HepG2 (cell line): ENCODE results near the gene SMIM13. TPM values are rescaled to one million over a fixed set of nuclear protein-coding genes. Genes with fewer than 3 reads are reported as not detected.

ENCODE experiments used
- CEBPB ChIP-seq: IDR thresholded peaks from 2 replicates; pipeline ENCODE4 v1.6.1; 2011; ENCODE audit warnings: low read depth, low read length, improper control_type of control experiment, borderline replicate concordance
- EHMT2 ChIP-seq: fragments of 200-600 bp; sonication (generic); IDR thresholded peaks from 2 replicates; pipeline ENCODE4 v1.7.0; 2017; ENCODE audit warnings: antibody characterized with exemption, low read depth, low read length, borderline replicate concordance
- ESRRA ChIP-seq: sonication (generic); formaldehyde crosslinking; IDR thresholded peaks from 2 replicates; pipeline ENCODE4 v1.5.1; 2020; ENCODE audit warnings: mild to moderate bottlenecking, low read depth, missing genetic modification reagents
- FOSL1 ChIP-seq: sonication (generic); formaldehyde crosslinking; IDR thresholded peaks from 2 replicates; pipeline ENCODE4 v1.9.0; 2021; ENCODE audit warnings: missing genetic modification reagents, borderline replicate concordance
- FOXJ3 ChIP-seq: sonication (generic); formaldehyde crosslinking; IDR thresholded peaks from 2 replicates; pipeline ENCODE4 v1.4.0; 2020; ENCODE audit warnings: missing genetic modification reagents, mild to moderate bottlenecking, borderline replicate concordance
- HNF4A ChIP-seq: sonication (generic); formaldehyde crosslinking; IDR thresholded peaks from 2 replicates; pipeline ENCODE4 v1.4.0; 2020; ENCODE audit warnings: missing genetic modification reagents
- NFYB ChIP-seq: sonication (generic); formaldehyde crosslinking; IDR thresholded peaks from 2 replicates; pipeline ENCODE4 v1.4.0; 2020; ENCODE audit warnings: missing genetic modification reagents
- PAX8 ChIP-seq: sonication (generic); formaldehyde crosslinking; IDR thresholded peaks from 2 replicates; pipeline ENCODE4 v1.8.0; 2022; ENCODE audit warnings: mild to moderate bottlenecking, missing genetic modification reagents, borderline replicate concordance
- SATB2 ChIP-seq: sonication (generic); formaldehyde crosslinking; IDR thresholded peaks from 2 replicates; pipeline ENCODE4 v1.5.0; 2020; ENCODE audit warnings: missing genetic modification reagents
- SOX5 ChIP-seq: IDR thresholded peaks from 2 replicates; pipeline ENCODE4 v1.6.1; 2016; ENCODE audit warnings: borderline replicate concordance
- TSC22D2 ChIP-seq: sonication (generic); formaldehyde crosslinking; IDR thresholded peaks from 2 replicates; pipeline ENCODE4 v1.5.1; 2020; ENCODE audit warnings: missing genetic modification reagents, mild to moderate bottlenecking, borderline replicate concordance
- ZNF24 ChIP-seq: fragments of 450-650 bp; IDR thresholded peaks from 2 replicates; pipeline ENCODE4 v1.6.1; 2017; ENCODE audit warnings: antibody characterized with exemption, mild to moderate bottlenecking
- ZNF317 ChIP-seq: sonication (generic); formaldehyde crosslinking; IDR thresholded peaks from 2 replicates; pipeline ENCODE4 v1.5.0; 2020; ENCODE audit warnings: mild to moderate bottlenecking, missing genetic modification reagents
- ZNF34 ChIP-seq: sonication (generic); formaldehyde crosslinking; IDR thresholded peaks from 2 replicates; pipeline ENCODE4 v1.4.0; 2020; ENCODE audit warnings: mild to moderate bottlenecking, missing genetic modification reagents, borderline replicate concordance
- ZNF431 ChIP-seq: sonication (generic); formaldehyde crosslinking; IDR thresholded peaks from 2 replicates; pipeline ENCODE4 v1.9.0; 2022; ENCODE audit warnings: missing genetic modification reagents, low read depth, mild to moderate bottlenecking, borderline replicate concordance
- ZNF629 ChIP-seq: sonication (generic); formaldehyde crosslinking; conservative IDR thresholded peaks from 2 replicates; pipeline ENCODE4 v1.5.0; 2020; ENCODE audit warnings: missing genetic modification reagents
- ZNF780A ChIP-seq: sonication (generic); formaldehyde crosslinking; IDR thresholded peaks from 2 replicates; pipeline ENCODE4 v1.8.0; 2022; ENCODE audit warnings: mild to moderate bottlenecking, missing genetic modification reagents, moderate library complexity
- ZSCAN31 ChIP-seq: sonication (generic); formaldehyde crosslinking; IDR thresholded peaks from 2 replicates; pipeline ENCODE4 v1.5.0; 2020; ENCODE audit warnings: low read depth, mild to moderate bottlenecking, missing genetic modification reagents
- polyA plus RNA-seq, 8 experiments: library from polyadenylated mRNA; depleted of rRNA in 3 of 8; stranded (reverse) in 7 of 8; unstranded in 1 of 8; fragments of >200 nt; fragmentation: Illumina TruSeq in 4 of 8; extraction: Trizol in 4 of 8; gene quantifications; 2 replicates each; pipeline versions ENCODE4 v1.2.1 to v1.2.3, GENCODE V29; 2011 to 2016; ENCODE audit warnings: low read depth in 4 of 8, missing spikeins in 1 of 8, mixed read lengths in 1 of 8; ENCODE audit not compliant: insufficient read depth in 1 of 8
- total RNA-seq, 5 experiments: library from RNA; depleted of rRNA; stranded (reverse); fragments of >200 nt; fragmentation: Illumina TruSeq; extraction: Trizol; gene quantifications; 2 replicates each; pipeline ENCODE4 v1.2.3, GENCODE V29; 2016; ENCODE audit warnings: low read depth in 1 of 5
- TF ChIP-seq, protein P1 (sequence below): IDR thresholded peaks from 2 replicates; pipeline ENCODE4 v1.6.1; 2012; ENCODE audit warnings: low read length, improper control_type of control experiment
- TF ChIP-seq, protein P2 (sequence below): IDR thresholded peaks from 2 replicates; pipeline ENCODE4 v1.4.0; 2020; ENCODE audit warnings: mild to moderate bottlenecking, missing genetic modification reagents
- TF ChIP-seq, protein P3 (sequence below), 2 experiments: fragments of 450-650 bp in 1 of 2; sonication (generic) in 1 of 2; formaldehyde crosslinking; IDR thresholded peaks; 2 replicates each; pipeline versions ENCODE4 v1.5.0 to v1.8.0; 2020 to 2022; ENCODE audit warnings: mild to moderate bottlenecking in 1 of 2, missing genetic modification reagents in 1 of 2

SMIM13 gene
- total and polyA plus RNA-seq, 2 of the 13 experiments (the other 11 are each of a cell fraction or from before 2014, with no cell fraction given) = 2.7 to 10.2 TPM

DNA sequence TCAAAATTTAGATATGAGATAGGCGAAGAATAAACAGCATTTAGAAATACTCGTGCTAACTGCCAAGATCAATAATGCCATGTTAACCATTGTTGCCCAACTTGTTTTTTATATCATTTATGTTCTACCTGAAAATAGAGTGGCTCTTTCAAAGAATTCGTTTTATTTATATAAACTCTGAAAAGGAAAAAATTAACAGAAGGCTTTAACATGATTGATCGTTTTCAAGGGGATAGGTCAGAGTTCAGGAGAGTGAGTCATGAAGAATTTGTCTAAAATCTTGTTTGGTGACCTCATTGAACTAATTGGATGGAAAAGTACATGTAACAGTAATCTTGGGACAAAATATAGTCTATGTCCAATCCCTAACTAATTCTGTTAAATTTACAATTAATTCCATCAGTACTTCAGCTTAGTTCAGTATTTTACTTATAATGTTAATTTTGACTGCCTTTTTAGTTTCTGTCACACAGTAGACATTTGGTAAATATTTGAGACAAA lies 38.5 kb upstream of the SMIM13 start (continued):
- TF ChIP-seq, protein P1, sequence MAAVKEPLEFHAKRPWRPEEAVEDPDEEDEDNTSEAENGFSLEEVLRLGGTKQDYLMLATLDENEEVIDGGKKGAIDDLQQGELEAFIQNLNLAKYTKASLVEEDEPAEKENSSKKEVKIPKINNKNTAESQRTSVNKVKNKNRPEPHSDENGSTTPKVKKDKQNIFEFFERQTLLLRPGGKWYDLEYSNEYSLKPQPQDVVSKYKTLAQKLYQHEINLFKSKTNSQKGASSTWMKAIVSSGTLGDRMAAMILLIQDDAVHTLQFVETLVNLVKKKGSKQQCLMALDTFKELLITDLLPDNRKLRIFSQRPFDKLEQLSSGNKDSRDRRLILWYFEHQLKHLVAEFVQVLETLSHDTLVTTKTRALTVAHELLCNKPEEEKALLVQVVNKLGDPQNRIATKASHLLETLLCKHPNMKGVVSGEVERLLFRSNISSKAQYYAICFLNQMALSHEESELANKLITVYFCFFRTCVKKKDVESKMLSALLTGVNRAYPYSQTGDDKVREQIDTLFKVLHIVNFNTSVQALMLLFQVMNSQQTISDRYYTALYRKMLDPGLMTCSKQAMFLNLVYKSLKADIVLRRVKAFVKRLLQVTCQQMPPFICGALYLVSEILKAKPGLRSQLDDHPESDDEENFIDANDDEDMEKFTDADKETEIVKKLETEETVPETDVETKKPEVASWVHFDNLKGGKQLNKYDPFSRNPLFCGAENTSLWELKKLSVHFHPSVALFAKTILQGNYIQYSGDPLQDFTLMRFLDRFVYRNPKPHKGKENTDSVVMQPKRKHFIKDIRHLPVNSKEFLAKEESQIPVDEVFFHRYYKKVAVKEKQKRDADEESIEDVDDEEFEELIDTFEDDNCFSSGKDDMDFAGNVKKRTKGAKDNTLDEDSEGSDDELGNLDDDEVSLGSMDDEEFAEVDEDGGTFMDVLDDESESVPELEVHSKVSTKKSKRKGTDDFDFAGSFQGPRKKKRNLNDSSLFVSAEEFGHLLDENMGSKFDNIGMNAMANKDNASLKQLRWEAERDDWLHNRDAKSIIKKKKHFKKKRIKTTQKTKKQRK = no peak
- TF ChIP-seq ESRRA (CRISPR knock-in tag) = no peak
- TF ChIP-seq HNF4A (CRISPR knock-in tag) = peak; percentile 51
- no peak for TF ChIP-seq ZNF24
- no peak for TF ChIP-seq PAX8 (CRISPR knock-in tag)
- 0 out of 2 replicates have a peak, but pooled peaks have one; percentile 58 for TF ChIP-seq ZNF34 (CRISPR knock-in tag)
- TF ChIP-seq EHMT2 = peak; percentile 78; the same call in 1 of the 2 replicates
- peak; percentile 76; the same call in 1 of the 2 replicates for TF ChIP-seq SOX5
- TF ChIP-seq, protein P2, sequence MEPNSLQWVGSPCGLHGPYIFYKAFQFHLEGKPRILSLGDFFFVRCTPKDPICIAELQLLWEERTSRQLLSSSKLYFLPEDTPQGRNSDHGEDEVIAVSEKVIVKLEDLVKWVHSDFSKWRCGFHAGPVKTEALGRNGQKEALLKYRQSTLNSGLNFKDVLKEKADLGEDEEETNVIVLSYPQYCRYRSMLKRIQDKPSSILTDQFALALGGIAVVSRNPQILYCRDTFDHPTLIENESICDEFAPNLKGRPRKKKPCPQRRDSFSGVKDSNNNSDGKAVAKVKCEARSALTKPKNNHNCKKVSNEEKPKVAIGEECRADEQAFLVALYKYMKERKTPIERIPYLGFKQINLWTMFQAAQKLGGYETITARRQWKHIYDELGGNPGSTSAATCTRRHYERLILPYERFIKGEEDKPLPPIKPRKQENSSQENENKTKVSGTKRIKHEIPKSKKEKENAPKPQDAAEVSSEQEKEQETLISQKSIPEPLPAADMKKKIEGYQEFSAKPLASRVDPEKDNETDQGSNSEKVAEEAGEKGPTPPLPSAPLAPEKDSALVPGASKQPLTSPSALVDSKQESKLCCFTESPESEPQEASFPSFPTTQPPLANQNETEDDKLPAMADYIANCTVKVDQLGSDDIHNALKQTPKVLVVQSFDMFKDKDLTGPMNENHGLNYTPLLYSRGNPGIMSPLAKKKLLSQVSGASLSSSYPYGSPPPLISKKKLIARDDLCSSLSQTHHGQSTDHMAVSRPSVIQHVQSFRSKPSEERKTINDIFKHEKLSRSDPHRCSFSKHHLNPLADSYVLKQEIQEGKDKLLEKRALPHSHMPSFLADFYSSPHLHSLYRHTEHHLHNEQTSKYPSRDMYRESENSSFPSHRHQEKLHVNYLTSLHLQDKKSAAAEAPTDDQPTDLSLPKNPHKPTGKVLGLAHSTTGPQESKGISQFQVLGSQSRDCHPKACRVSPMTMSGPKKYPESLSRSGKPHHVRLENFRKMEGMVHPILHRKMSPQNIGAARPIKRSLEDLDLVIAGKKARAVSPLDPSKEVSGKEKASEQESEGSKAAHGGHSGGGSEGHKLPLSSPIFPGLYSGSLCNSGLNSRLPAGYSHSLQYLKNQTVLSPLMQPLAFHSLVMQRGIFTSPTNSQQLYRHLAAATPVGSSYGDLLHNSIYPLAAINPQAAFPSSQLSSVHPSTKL = peak; percentile 91
- peak; percentile 95 for TF ChIP-seq FOSL1 (CRISPR knock-in tag)
- TF ChIP-seq, protein P3, sequence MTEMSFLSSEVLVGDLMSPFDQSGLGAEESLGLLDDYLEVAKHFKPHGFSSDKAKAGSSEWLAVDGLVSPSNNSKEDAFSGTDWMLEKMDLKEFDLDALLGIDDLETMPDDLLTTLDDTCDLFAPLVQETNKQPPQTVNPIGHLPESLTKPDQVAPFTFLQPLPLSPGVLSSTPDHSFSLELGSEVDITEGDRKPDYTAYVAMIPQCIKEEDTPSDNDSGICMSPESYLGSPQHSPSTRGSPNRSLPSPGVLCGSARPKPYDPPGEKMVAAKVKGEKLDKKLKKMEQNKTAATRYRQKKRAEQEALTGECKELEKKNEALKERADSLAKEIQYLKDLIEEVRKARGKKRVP (CRISPR knock-in tag; IDR thresholded peaks at IDR 0.05) = no peak
- TF ChIP-seq CEBPB = peak; percentile 49; the same call in 1 of the 2 replicates
- no peak for TF ChIP-seq TSC22D2
- no peak for TF ChIP-seq NFYB (CRISPR knock-in tag)
- no peak for TF ChIP-seq ZNF317 (CRISPR knock-in tag)
- TF ChIP-seq FOXJ3 (CRISPR knock-in tag) = peak; percentile 16; the same call in 1 of the 2 replicates
- no peak for TF ChIP-seq ZNF629 (CRISPR knock-in tag)
- no peak for TF ChIP-seq ZNF431
- TF ChIP-seq SATB2 (CRISPR knock-in tag) = no peak
- no peak for TF ChIP-seq ZSCAN31 (CRISPR knock-in tag)
- TF ChIP-seq ZNF780A (CRISPR knock-in tag) = no peak
